Esophagus muscularis mucosa (tissue), 4 donors: ENCODE data around the gene PTPA. TPM values are rescaled to one million over a fixed set of nuclear protein-coding genes. Genes with fewer than 3 reads are reported as not detected.
"Not testable (repeated sequence)": the region's sequence is repeated elsewhere in the genome, so short reads cannot be mapped to it uniquely, and the experiment has no call there.

Source experiments
- DNase-seq: peaks from one replicate; pipeline ENCODE4 v3.0.0-alpha.2; 2017; ENCODE audit errors: extremely low spot score
- H3K27ac ChIP-seq, 4 donors: fragments of 200-600 bp; sonication (generic); replicated peaks in 1 of 4; 1 replicate in 3 of 4; 2 replicates in 1 of 4; pipeline ENCODE4 v1.5.1; 2016 to 2019; ENCODE audit warnings: mild to moderate bottlenecking in 1 of 4
- H3K27me3 ChIP-seq, 4 donors: fragments of 200-600 bp; sonication (generic); one replicate each; pipeline versions ENCODE4 v1.5.1 to v1.6.0; 2016 to 2019
- H3K36me3 ChIP-seq, 4 donors: fragments of 200-600 bp; sonication (generic); one replicate each; pipeline ENCODE4 v1.5.1; 2016 to 2019
- H3K4me1 ChIP-seq, 4 donors: fragments of 200-600 bp; sonication (generic); one replicate each; pipeline ENCODE4 v1.5.1; 2016 to 2019
- H3K4me3 ChIP-seq, 4 donors: fragments of 200-600 bp; sonication (generic); 1 replicate in 2 of 4; 2 replicates in 2 of 4; pipeline ENCODE4 v1.5.1; 2016 to 2019; ENCODE audit warnings: mild to moderate bottlenecking in 4 of 4, moderate library complexity in 1 of 4
- H3K9me3 ChIP-seq, 4 donors: fragments of 200-600 bp; sonication (generic); 1 replicate in 3 of 4; 2 replicates in 1 of 4; pipeline ENCODE4 v1.5.1; 2016 to 2019
- EP300 ChIP-seq: sonication (generic); formaldehyde crosslinking; IDR thresholded peaks from one replicate; pipeline ENCODE4 v1.6.1; 2017; ENCODE audit warnings: antibody characterized with exemption
- POLR2A ChIP-seq: fragments of 450-650 bp; IDR thresholded peaks from one replicate; pipeline ENCODE4 v1.6.1; 2017; ENCODE audit warnings: antibody characterized with exemption, moderate library complexity, mild to moderate bottlenecking, low read depth
- POLR2AphosphoS5 ChIP-seq, 2 donors: sonication (generic); formaldehyde crosslinking; IDR thresholded peaks; one replicate each; pipeline ENCODE4 v1.6.1; 2017; ENCODE audit warnings: antibody characterized with exemption in 2 of 2
- WGBS: methylation state at CpG from one replicate; pipeline ENCODE4 v1.1.5; 2018; 5-methylcytosine and 5-hydroxymethylcytosine counted together
- intact Hi-C: fragments of 100-400 bp; cut with DNase I; formaldehyde crosslinking; loops from one replicate; pipeline ENCODE4 v1.15.1; 2023
- total RNA-seq, 4 donors: library from RNA; depleted of rRNA; stranded (reverse); fragments of >200 nt; gene quantifications; one replicate each; pipeline versions ENCODE4 v1.1.0 to v1.2.1, GENCODE V29; 2016
- TF ChIP-seq, protein P1 (sequence below), 3 experiments: fragments of 200-600 bp in 2 of 3; fragments of 450-650 bp in 1 of 3; sonication (generic) in 2 of 3; IDR thresholded peaks; one replicate each; pipeline ENCODE4 v1.5.1; 2017 to 2019; ENCODE audit warnings: antibody characterized with exemption in 3 of 3, mild to moderate bottlenecking in 2 of 3, moderate library complexity in 1 of 3

Gene PTPA
- total RNA-seq, 4 donors from 2014 or later: 57.7 to 91.9 (median 77.4) TPM

DNA sequence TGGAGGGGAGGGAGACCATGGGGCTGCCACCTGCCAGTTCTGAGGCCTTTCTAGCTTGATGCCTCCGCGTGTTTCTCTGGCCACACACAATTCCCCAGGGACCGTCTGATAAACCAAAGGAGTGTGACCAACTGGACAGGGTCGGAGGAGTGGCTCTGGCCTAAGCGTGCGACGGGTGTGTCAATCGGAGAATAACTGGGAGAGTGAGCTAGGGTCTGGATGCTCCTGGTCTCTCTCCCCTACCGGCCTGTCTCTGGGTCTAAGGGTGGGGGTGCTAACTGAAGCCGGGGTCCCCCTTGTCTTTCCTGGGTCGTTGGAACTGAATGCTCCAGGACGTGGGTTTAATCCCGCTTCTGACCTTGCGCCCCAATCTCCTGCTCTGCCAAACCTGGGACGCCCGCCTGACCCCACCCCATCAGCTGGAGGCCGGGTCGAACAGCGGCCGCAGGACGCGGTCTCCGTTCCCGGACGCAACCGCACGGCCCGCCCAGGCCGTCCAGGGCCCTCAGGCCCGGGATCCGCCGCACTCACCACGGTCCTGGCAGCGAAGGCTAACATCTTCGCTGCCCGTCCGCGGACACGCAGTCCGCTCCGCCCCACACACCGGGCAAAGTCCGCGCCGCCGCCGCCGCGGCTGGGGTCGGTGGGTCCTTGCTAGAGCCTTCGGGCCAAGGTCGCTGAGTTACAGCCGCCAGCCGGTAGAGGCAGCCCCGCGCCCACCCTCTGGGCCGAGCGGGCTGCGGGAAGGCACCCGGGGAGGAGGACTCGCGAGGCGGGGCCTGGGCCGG is 1.1 kb upstream of the PTPA start:
- Histone ChIP-seq H3K4me1 (peaks cover 31 to 60% (median 54%) of the 10 kb centered on the region in 4 donors), H3K27ac (peak overlapping the region; percentile 88 to 95 (median 94)), H3K9me3 (no peaks in the 10 kb centered on the region), H3K4me3 (peak overlapping the region; percentile 74 to 94 (median 87)), H3K36me3 (peaks cover 14 to 33% (median 26%) of the 10 kb centered on the region in 4 donors), H3K27me3 (no peaks in the 10 kb centered on the region)
- DNase-seq: no peak
- intact Hi-C loops: no loop called here
- TF ChIP-seq POLR2A (peak; percentile 23), POLR2AphosphoS5 (IDR thresholded peaks at IDR 0.05) (no peak), EP300 (no peak)
- TF ChIP-seq, protein P1, sequence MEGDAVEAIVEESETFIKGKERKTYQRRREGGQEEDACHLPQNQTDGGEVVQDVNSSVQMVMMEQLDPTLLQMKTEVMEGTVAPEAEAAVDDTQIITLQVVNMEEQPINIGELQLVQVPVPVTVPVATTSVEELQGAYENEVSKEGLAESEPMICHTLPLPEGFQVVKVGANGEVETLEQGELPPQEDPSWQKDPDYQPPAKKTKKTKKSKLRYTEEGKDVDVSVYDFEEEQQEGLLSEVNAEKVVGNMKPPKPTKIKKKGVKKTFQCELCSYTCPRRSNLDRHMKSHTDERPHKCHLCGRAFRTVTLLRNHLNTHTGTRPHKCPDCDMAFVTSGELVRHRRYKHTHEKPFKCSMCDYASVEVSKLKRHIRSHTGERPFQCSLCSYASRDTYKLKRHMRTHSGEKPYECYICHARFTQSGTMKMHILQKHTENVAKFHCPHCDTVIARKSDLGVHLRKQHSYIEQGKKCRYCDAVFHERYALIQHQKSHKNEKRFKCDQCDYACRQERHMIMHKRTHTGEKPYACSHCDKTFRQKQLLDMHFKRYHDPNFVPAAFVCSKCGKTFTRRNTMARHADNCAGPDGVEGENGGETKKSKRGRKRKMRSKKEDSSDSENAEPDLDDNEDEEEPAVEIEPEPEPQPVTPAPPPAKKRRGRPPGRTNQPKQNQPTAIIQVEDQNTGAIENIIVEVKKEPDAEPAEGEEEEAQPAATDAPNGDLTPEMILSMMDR (IDR thresholded peaks at IDR 0.05): peak in 1 of 3 experiments; percentile 4
- WGBS: 18% methylated on average over 9 of the region's 64 CpGs

DNA sequence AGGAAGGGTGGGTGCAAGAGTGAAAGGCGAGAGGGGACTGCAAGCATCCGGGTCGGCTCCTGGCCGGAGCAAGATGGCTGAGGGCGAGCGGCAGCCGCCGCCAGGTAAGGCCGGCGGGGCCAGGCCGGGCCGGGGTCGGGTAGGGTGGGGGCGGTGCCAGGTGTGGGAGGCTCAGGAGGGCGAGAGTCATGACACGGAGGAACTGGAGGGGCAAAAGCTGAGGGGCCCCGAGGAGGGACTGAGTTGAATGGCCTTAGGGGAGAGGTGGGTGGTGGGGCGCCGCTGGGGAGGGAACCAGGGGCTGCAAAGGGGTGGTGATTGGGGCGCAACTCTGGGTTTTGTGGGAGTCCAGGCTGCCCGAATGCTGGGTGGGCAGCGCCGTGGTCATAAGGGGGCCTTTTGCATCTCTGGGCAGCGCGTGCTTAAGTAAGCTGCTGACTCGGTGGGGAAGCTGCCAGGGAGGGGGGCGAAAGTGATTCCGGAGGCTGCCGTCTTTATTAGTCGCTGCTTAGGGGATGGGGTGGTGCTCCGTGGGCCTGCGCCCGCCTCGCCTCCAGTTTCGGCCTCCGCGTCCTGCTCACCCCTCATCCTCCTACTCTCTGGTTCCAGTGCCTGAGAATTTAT is 425 bp downstream of the PTPA start:
- DNase-seq: no peak
- intact Hi-C loops: no loop called here
- Histone ChIP-seq H3K4me3 (peak overlapping the region; percentile 74 to 94 (median 87)), H3K27me3 (no peaks in the 10 kb centered on the region), H3K36me3 (peaks cover 12 to 19% (median 15%) of the 10 kb centered on the region in 4 donors), H3K9me3 (no peaks in the 10 kb centered on the region), H3K4me1 (peaks cover 33 to 69% (median 60%) of the 10 kb centered on the region in 4 donors), H3K27ac (peak overlapping the region; percentile 88 to 95 (median 94))
- TF ChIP-seq POLR2AphosphoS5 (IDR thresholded peaks at IDR 0.05) (no peak), POLR2A (no peak), EP300 (no peak)
- TF ChIP-seq, protein P1 (IDR thresholded peaks at IDR 0.05): no peak
- under 1% methylated on average over 35 of the region's 37 CpGs for WGBS

- H3K27ac ChIP-seq, H3K9me3 ChIP-seq, DNase-seq, H3K27me3 ChIP-seq, intact Hi-C loops: not testable (repeated sequence)
- Histone ChIP-seq H3K36me3 (peaks cover 5 to 10% (median 7%) of the 10 kb centered on the region in 4 donors), H3K4me1 (peaks cover 33 to 69% (median 60%) of the 10 kb centered on the region in 4 donors), H3K4me3 (peak overlapping the region; percentile 74 to 94 (median 87))
- WGBS: 92% methylated on average over 17 of the region's 17 CpGs
Measured at GRCh38 chr9:129112526-129112925, 1.3 kb downstream of the PTPA start.

DNA sequence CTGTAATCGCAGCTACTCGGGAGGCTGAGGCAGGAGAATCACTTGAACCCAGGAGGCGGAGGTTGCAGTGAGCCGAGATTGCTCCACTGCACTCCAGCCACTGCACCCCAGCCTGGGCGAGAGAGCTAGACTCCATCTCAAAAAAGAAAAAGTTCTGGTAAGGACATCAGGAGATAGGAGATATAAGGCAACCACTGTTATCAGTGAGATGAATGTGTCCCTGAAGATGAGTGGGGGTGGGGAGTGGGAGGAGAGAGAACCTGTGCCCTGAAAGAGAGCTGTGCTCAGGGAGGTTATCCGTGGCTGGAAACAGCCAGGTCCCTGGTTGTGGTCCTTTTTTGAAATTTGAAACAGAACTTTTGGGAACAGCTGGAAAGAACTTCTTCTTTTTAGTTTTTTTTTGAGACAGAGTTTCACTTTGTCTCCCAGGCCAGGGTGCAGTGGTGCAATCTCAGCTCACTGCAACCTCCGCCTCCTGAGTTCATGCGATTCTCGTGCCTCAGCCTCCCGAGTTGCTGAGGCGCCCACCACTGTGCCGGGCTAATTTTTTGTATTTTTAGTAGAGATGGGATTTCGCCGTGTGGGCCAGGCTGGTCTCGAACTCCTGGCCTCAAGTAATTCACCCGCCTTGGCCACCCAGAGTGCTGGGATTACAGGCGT is 2.6 kb downstream of the PTPA start:
- TF ChIP-seq POLR2AphosphoS5 (IDR thresholded peaks at IDR 0.05): no peak
- TF ChIP-seq POLR2A: no peak
- TF ChIP-seq, protein P1 (IDR thresholded peaks at IDR 0.05): no peak
- no peak for TF ChIP-seq EP300
- Histone ChIP-seq H3K9me3 (no peaks in the 10 kb centered on the region), H3K36me3 (no peaks in the 10 kb centered on the region), H3K4me3 (no peak overlapping the region), H3K27me3 (no peaks in the 10 kb centered on the region), H3K27ac (no peak overlapping the region), H3K4me1 (peaks cover 28 to 59% (median 52%) of the 10 kb centered on the region in 4 donors)
- WGBS: 84% methylated on average over 17 of the region's 17 CpGs
- no peak for DNase-seq
- intact Hi-C loops: no loop called here

- WGBS: 81% methylated on average over 4 of the region's 4 CpGs
- Histone ChIP-seq H3K27ac (no peak overlapping the region), H3K4me3 (no peak overlapping the region), H3K9me3 (no peaks in the 10 kb centered on the region), H3K4me1 (peaks cover 5 to 31% (median 22%) of the 10 kb centered on the region in 4 donors), H3K27me3 (no peaks in the 10 kb centered on the region), H3K36me3 (peaks cover 2 to 35% (median 34%) of the 10 kb centered on the region in 4 donors)
- TF ChIP-seq EP300 (no peak), POLR2AphosphoS5 (IDR thresholded peaks at IDR 0.05) (no peak), POLR2A (no peak)
- TF ChIP-seq, protein P1 (IDR thresholded peaks at IDR 0.05): no peak
- DNase-seq: no peak
- intact Hi-C loops: no loop called here
Measured at GRCh38 chr9:129118799-129119198, 7.6 kb downstream of the PTPA start.
